K562 (cell line): ENCODE data around the gene TREX2. TPM values are rescaled to one million over a fixed set of nuclear protein-coding genes. Genes with fewer than 3 reads are reported as not detected.

Experiments
- ADNP ChIP-seq: fragments of 200-800 bp; sonication (Bioruptor generic); IDR thresholded peaks from 2 replicates; pipeline ENCODE4 v1.6.1; 2016; ENCODE audit warnings: missing genetic modification characterization, missing compliant biosample characterization
- EZH2 ChIP-seq: IDR thresholded peaks from 2 replicates; pipeline ENCODE4 v1.6.1; 2012; ENCODE audit warnings: low read depth, mild to moderate bottlenecking, inconsistent platforms, low read length, borderline replicate concordance
- GABPA ChIP-seq: fragments of 200-800 bp; sonication (Bioruptor generic); conservative IDR thresholded peaks from 2 replicates; pipeline ENCODE4 v1.6.1; 2016; ENCODE audit warnings: low read depth, missing genetic modification characterization, missing compliant biosample characterization
- KDM2B ChIP-seq: fragments of 250-450 bp; sonication (Bioruptor Pico); IDR thresholded peaks from 2 replicates; pipeline ENCODE4 v1.8.0; 2021; ENCODE audit warnings: mild to moderate bottlenecking, moderate library complexity
- NFXL1 ChIP-seq: fragments of 450-650 bp; formaldehyde crosslinking; IDR thresholded peaks from 2 replicates; pipeline ENCODE4 v1.4.0; 2021; ENCODE audit warnings: mild to moderate bottlenecking
- SETDB1 ChIP-seq: IDR thresholded peaks from one replicate; pipeline ENCODE4 v1.6.1; 2012; ENCODE audit warnings: low read length, control low read depth, inconsistent platforms
- SMARCA5 ChIP-seq: fragments of 450-650 bp; IDR thresholded peaks from 2 replicates; pipeline ENCODE4 v1.6.1; 2016
- SOX6 ChIP-seq: fragments of 450-650 bp; IDR thresholded peaks from 2 replicates; pipeline ENCODE4 v1.6.1; 2014; ENCODE audit warnings: mild to moderate bottlenecking
- WHSC1 ChIP-seq: IDR thresholded peaks from one replicate; pipeline ENCODE4 v1.6.1; 2012; ENCODE audit warnings: low read length, control low read depth, inconsistent platforms
- ZNF197 ChIP-seq: fragments of 200-800 bp; sonication (Bioruptor generic); IDR thresholded peaks from 2 replicates; pipeline ENCODE4 v1.6.1; 2016; ENCODE audit warnings: low read depth, missing genetic modification characterization, missing compliant biosample characterization
- ZNF23 ChIP-seq: fragments of 250-450 bp; sonication (Bioruptor Pico); IDR thresholded peaks from 2 replicates; pipeline ENCODE4 v1.4.0; 2020; ENCODE audit warnings: mild to moderate bottlenecking
- ZZZ3 ChIP-seq: fragments of 450-650 bp; IDR thresholded peaks from 2 replicates; pipeline ENCODE4 v1.6.1; 2016; ENCODE audit warnings: antibody characterized with exemption, mild to moderate bottlenecking, moderate library complexity
- polyA plus RNA-seq, 8 experiments: library from polyadenylated mRNA; depleted of rRNA in 4 of 8; stranded (reverse) in 5 of 8; unstranded in 3 of 8; fragments of >200 nt; fragmentation: Nextera tagmentation in 2 of 8; fragmentation: Illumina TruSeq in 1 of 8; extraction: Ambion mirVana in 2 of 8; extraction: Trizol in 1 of 8; gene quantifications; 2 replicates each; pipeline versions ENCODE4 v1.2.1 to v1.2.3, GENCODE V29; 2011 to 2014; ENCODE audit warnings: inconsistent platforms in 1 of 8, missing spikeins in 1 of 8
- total RNA-seq, 7 experiments: library from RNA; depleted of rRNA in 6 of 7; stranded (reverse); fragments of >200 nt in 6 of 7; fragmentation: Illumina TruSeq in 2 of 7; extraction: Trizol in 2 of 7; gene quantifications; 2 replicates each; pipeline versions ENCODE4 v1.2.1 to v1.2.3, GENCODE V29; 2011 to 2021; ENCODE audit warnings: low replicate concordance in 1 of 7
- TF ChIP-seq, protein P1 (sequence below): fragments of 200-600 bp; sonication (generic); IDR thresholded peaks from one replicate; pipeline ENCODE4 v1.6.1; 2012; ENCODE audit warnings: mild to moderate bottlenecking, low read depth, low read length, inconsistent platforms
- TF ChIP-seq, protein P2 (sequence below): fragments of 250-450 bp; sonication (Bioruptor Pico); IDR thresholded peaks from 2 replicates; pipeline ENCODE4 v1.8.0; 2022; ENCODE audit warnings: moderate library complexity, mild to moderate bottlenecking, inconsistent platforms
- TF ChIP-seq, protein P3 (sequence below), 2 experiments: fragments of 200-800 bp in 1 of 2; sonication (Bioruptor generic) in 1 of 2; sonication (generic) in 1 of 2; formaldehyde crosslinking in 1 of 2; IDR thresholded peaks in 1 of 2; conservative IDR thresholded peaks in 1 of 2; 2 replicates each; pipeline versions ENCODE4 v1.5.0 to v1.6.1; 2016 to 2020; ENCODE audit warnings: missing compliant biosample characterization in 1 of 2, missing genetic modification characterization in 1 of 2, missing genetic modification reagents in 1 of 2

The TREX2 gene
- total and polyA plus RNA-seq, 9 of the 15 experiments (the other 6 are each of a cell fraction or from before 2014, with no cell fraction given) = 0.07 to 1.5 (median 0.33) TPM; not detected in 2

DNA sequence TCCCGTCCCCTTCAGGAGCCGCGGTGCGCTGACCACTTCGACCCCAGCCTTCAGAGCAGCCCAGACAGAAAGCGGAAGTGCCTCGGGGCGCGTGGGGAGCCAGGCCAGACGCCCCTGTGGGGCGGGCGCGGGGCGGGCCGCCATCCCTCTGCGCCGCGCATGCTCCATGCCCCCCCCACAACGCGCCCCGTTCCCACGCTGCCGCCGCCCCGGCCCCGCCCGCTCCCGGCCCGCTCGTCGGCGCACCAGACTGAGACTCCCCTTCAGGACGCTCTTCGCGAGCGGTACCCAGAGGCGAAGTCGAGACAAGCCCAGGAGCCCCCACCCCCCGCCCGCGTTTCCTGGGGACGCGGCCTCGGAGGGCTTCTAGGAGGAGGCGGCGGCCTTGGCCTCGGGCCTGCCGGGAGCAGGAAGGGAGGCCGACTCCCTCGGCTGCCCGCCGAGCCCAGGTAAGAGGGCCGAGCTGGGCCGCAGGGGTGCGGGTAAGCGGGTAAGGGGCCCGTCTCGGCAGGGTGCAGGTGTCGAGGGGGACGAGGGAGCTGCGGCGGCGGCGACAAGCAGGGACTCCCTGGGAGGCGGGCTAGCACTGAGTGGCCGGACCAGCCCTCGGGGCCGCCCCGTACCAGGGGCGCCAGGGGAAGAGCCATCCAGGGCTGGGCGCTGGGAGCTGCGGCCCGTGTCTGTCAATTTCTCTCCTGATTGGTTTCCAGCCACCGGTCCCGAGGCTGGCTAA, 34.4 kb downstream of the TREX2 start, which contains the start of gene ZFP92 (continued):
- TF ChIP-seq, protein P1, sequence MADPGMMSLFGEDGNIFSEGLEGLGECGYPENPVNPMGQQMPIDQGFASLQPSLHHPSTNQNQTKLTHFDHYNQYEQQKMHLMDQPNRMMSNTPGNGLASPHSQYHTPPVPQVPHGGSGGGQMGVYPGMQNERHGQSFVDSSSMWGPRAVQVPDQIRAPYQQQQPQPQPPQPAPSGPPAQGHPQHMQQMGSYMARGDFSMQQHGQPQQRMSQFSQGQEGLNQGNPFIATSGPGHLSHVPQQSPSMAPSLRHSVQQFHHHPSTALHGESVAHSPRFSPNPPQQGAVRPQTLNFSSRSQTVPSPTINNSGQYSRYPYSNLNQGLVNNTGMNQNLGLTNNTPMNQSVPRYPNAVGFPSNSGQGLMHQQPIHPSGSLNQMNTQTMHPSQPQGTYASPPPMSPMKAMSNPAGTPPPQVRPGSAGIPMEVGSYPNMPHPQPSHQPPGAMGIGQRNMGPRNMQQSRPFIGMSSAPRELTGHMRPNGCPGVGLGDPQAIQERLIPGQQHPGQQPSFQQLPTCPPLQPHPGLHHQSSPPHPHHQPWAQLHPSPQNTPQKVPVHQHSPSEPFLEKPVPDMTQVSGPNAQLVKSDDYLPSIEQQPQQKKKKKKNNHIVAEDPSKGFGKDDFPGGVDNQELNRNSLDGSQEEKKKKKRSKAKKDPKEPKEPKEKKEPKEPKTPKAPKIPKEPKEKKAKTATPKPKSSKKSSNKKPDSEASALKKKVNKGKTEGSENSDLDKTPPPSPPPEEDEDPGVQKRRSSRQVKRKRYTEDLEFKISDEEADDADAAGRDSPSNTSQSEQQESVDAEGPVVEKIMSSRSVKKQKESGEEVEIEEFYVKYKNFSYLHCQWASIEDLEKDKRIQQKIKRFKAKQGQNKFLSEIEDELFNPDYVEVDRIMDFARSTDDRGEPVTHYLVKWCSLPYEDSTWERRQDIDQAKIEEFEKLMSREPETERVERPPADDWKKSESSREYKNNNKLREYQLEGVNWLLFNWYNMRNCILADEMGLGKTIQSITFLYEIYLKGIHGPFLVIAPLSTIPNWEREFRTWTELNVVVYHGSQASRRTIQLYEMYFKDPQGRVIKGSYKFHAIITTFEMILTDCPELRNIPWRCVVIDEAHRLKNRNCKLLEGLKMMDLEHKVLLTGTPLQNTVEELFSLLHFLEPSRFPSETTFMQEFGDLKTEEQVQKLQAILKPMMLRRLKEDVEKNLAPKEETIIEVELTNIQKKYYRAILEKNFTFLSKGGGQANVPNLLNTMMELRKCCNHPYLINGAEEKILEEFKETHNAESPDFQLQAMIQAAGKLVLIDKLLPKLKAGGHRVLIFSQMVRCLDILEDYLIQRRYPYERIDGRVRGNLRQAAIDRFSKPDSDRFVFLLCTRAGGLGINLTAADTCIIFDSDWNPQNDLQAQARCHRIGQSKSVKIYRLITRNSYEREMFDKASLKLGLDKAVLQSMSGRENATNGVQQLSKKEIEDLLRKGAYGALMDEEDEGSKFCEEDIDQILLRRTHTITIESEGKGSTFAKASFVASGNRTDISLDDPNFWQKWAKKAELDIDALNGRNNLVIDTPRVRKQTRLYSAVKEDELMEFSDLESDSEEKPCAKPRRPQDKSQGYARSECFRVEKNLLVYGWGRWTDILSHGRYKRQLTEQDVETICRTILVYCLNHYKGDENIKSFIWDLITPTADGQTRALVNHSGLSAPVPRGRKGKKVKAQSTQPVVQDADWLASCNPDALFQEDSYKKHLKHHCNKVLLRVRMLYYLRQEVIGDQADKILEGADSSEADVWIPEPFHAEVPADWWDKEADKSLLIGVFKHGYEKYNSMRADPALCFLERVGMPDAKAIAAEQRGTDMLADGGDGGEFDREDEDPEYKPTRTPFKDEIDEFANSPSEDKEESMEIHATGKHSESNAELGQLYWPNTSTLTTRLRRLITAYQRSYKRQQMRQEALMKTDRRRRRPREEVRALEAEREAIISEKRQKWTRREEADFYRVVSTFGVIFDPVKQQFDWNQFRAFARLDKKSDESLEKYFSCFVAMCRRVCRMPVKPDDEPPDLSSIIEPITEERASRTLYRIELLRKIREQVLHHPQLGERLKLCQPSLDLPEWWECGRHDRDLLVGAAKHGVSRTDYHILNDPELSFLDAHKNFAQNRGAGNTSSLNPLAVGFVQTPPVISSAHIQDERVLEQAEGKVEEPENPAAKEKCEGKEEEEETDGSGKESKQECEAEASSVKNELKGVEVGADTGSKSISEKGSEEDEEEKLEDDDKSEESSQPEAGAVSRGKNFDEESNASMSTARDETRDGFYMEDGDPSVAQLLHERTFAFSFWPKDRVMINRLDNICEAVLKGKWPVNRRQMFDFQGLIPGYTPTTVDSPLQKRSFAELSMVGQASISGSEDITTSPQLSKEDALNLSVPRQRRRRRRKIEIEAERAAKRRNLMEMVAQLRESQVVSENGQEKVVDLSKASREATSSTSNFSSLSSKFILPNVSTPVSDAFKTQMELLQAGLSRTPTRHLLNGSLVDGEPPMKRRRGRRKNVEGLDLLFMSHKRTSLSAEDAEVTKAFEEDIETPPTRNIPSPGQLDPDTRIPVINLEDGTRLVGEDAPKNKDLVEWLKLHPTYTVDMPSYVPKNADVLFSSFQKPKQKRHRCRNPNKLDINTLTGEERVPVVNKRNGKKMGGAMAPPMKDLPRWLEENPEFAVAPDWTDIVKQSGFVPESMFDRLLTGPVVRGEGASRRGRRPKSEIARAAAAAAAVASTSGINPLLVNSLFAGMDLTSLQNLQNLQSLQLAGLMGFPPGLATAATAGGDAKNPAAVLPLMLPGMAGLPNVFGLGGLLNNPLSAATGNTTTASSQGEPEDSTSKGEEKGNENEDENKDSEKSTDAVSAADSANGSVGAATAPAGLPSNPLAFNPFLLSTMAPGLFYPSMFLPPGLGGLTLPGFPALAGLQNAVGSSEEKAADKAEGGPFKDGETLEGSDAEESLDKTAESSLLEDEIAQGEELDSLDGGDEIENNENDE = no peak
- no peak for TF ChIP-seq ZNF23 (CRISPR knock-in tag)
- no peak for TF ChIP-seq WHSC1
- TF ChIP-seq KDM2B (CRISPR knock-in tag) = no peak
- TF ChIP-seq, protein P2, sequence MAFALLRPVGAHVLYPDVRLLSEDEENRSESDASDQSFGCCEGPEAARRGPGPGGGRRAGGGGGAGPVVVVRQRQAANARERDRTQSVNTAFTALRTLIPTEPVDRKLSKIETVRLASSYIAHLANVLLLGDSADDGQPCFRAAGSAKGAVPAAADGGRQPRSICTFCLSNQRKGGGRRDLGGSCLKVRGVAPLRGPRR = no peak
- TF ChIP-seq EZH2 = no peak
- no peak for TF ChIP-seq ZZZ3
- TF ChIP-seq GABPA (tag) = peak; percentile 67
- no peak for TF ChIP-seq SETDB1
- TF ChIP-seq ADNP (tag) = no peak
- no peak for TF ChIP-seq SMARCA5
- no peak for TF ChIP-seq SOX6
- TF ChIP-seq NFXL1 = no peak
- TF ChIP-seq ZNF197 (CRISPR knock-in tag) = no peak
- TF ChIP-seq, protein P3, sequence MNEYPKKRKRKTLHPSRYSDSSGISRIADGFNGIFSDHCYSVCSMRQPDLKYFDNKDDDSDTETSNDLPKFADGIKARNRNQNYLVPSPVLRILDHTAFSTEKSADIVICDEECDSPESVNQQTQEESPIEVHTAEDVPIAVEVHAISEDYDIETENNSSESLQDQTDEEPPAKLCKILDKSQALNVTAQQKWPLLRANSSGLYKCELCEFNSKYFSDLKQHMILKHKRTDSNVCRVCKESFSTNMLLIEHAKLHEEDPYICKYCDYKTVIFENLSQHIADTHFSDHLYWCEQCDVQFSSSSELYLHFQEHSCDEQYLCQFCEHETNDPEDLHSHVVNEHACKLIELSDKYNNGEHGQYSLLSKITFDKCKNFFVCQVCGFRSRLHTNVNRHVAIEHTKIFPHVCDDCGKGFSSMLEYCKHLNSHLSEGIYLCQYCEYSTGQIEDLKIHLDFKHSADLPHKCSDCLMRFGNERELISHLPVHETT (CRISPR knock-in tag; conservative IDR thresholded peaks at IDR 0.05 in 1 of 2, IDR thresholded peaks at IDR 0.05 in 1 of 2) = peak in 1 of 2 experiments; percentile 83; a peak in 2 of 4 replicates
